HG03108 (cell line): ENCODE data around the gene CTSZ.
"Not testable (repeated sequence)": the region's sequence is repeated elsewhere in the genome, so short reads cannot be mapped to it uniquely, and the experiment has no call there.

Experiments used
- ATAC-seq: cut with Tn5 transposase; IDR thresholded peaks from one replicate; pipeline ENCODE4 v1.9.1; 2021; ENCODE audit warnings: moderate library complexity; ENCODE audit not compliant: unreplicated experiment

CTSZ gene

GRCh38 chr20:58982406-58983114 is 24.5 kb downstream of the CTSZ start:
- ATAC-seq = no peak

- no peak for ATAC-seq
Observed at GRCh38 chr20:58981628-58982364, 25.3 kb downstream of the CTSZ start.

GRCh38 chr20:58980711-58981627 is 26.1 kb downstream of the CTSZ start, which contains the start of gene NELFCD:
Gene NELFCD, plus strand, starts transcription at chr20:58981256. Its CDS starts 54 bp downstream, at chr20:58981310.
- peak; percentile 64 for ATAC-seq

GRCh38 chr20:58978351-58979190 is 28.5 kb downstream of the CTSZ start:
- no peak for ATAC-seq

- ATAC-seq = no peak
Observed at GRCh38 chr20:58976061-58976730, 30.9 kb downstream of the CTSZ start.

GRCh38 chr20:58975353-58975752 is 31.7 kb downstream of the CTSZ start:
- no peak for ATAC-seq

GRCh38 chr20:58973866-58974265 is 33.2 kb downstream of the CTSZ start:
- ATAC-seq = no peak

GRCh38 chr20:58973179-58973578 is 33.9 kb downstream of the CTSZ start:
- no peak for ATAC-seq

GRCh38 chr20:58971429-58971828 is 35.6 kb downstream of the CTSZ start:
- no peak for ATAC-seq

GRCh38 chr20:58970146-58970545 is 36.9 kb downstream of the CTSZ start:
- ATAC-seq = no peak

- no peak for ATAC-seq
Observed at GRCh38 chr20:58969439-58969838, 37.6 kb downstream of the CTSZ start.

GRCh38 chr20:58967652-58968429 is 39.2 kb downstream of the CTSZ start:
- ATAC-seq = no peak

- no peak for ATAC-seq
Observed at GRCh38 chr20:58965270-58966064, 41.6 kb downstream of the CTSZ start.

GRCh38 chr20:58963922-58964321 is 43.1 kb downstream of the CTSZ start:
- ATAC-seq = not testable (repeated sequence)

- ATAC-seq = no peak
Observed at GRCh38 chr20:58963060-58963584, 43.9 kb downstream of the CTSZ start.

GRCh38 chr20:58959652-58960051 is 47.4 kb downstream of the CTSZ start:
- no peak for ATAC-seq

GRCh38 chr20:58956078-58956477 is 51.0 kb downstream of the CTSZ start:
- no peak for ATAC-seq

- ATAC-seq = no peak
Observed at GRCh38 chr20:58953050-58953449, 54.0 kb downstream of the CTSZ start.
